ENCODE data around the gene ADGRD2. TPM values are rescaled to one million over a fixed set of nuclear protein-coding genes. Genes with fewer than 3 reads are reported as not detected.

Gene ADGRD2
- total and polyA plus RNA-seq, 9 donors: not detected

DNA sequence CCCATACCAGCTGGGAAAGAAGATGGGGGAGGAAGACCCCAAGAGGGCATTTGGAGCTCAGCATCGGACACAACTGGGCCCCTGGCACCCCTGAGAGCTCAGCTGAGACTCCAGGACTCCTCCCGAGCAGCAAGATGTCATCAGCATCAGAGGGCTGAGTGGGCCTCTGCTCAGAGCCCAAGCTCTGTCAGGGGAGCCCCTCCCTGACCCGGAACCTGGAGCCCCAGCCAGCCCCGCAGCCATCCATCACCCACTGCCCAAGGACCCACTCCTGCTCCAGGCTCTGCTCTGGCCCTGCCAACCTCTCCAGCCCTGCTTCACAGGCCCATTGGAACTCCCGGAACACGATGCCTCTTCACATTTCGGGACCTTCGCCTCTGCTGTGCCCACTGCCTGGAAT is 47.2 kb downstream of the ADGRD2 start:
- 86 to 89% (median 88%) methylated on average over 8 of the region's 8 CpGs for WGBS, 3 donors
- Histone ChIP-seq H3K4me3 (no peak overlapping the region), H3K27ac (no peak overlapping the region), H3K9me3 (no peaks in the 10 kb centered on the region), H3K4me1 (ENCODE audit: insufficient read depth) (peaks cover 5% of the 10 kb centered on the region), H3K27me3 (no peaks in the 10 kb centered on the region), H3K36me3 (no peaks in the 10 kb centered on the region)
- intact Hi-C loops (cut with DNase I): no loop called here
- TF ChIP-seq EP300 (IDR thresholded peaks at IDR 0.05) (no peak), POLR2A (IDR thresholded peaks at IDR 0.05) (no peak)
- TF ChIP-seq, protein P1, sequence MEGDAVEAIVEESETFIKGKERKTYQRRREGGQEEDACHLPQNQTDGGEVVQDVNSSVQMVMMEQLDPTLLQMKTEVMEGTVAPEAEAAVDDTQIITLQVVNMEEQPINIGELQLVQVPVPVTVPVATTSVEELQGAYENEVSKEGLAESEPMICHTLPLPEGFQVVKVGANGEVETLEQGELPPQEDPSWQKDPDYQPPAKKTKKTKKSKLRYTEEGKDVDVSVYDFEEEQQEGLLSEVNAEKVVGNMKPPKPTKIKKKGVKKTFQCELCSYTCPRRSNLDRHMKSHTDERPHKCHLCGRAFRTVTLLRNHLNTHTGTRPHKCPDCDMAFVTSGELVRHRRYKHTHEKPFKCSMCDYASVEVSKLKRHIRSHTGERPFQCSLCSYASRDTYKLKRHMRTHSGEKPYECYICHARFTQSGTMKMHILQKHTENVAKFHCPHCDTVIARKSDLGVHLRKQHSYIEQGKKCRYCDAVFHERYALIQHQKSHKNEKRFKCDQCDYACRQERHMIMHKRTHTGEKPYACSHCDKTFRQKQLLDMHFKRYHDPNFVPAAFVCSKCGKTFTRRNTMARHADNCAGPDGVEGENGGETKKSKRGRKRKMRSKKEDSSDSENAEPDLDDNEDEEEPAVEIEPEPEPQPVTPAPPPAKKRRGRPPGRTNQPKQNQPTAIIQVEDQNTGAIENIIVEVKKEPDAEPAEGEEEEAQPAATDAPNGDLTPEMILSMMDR (IDR thresholded peaks at IDR 0.05): no peak
- no peak for DNase-seq

DNA sequence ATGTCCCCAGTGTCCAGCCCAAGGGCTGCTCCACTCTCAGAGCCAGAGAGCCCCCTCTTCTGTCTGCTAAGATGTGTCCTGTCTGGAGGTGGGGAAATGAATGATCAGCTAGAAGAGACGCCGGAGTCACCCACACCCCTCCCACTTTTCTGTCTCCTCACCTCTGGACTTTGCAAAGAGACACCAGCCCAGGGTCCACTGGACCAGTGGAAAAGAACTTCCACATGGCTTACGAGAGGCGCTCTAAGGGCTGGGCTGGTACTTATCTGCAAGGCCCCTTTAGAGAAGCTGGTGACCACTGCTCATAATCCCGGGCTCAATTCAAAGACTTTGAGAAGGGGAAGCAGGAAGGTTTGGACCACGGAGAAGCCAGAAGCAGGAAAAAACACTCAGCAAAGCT is 47.8 kb downstream of the ADGRD2 start:
- Histone ChIP-seq H3K27me3 (no peaks in the 10 kb centered on the region), H3K4me3 (no peak overlapping the region), H3K9me3 (no peaks in the 10 kb centered on the region), H3K27ac (no peak overlapping the region), H3K36me3 (no peaks in the 10 kb centered on the region), H3K4me1 (ENCODE audit: insufficient read depth) (peaks cover 5% of the 10 kb centered on the region)
- no peak for DNase-seq
- no peak for TF ChIP-seq EP300 (IDR thresholded peaks at IDR 0.05)
- TF ChIP-seq POLR2A (IDR thresholded peaks at IDR 0.05): no peak
- TF ChIP-seq, protein P1 (IDR thresholded peaks at IDR 0.05): no peak
- WGBS, 3 donors: 72 to 81% (median 78%) methylated on average over 6 of the region's 6 CpGs
- intact Hi-C loops (cut with DNase I): no loop called here

DNA sequence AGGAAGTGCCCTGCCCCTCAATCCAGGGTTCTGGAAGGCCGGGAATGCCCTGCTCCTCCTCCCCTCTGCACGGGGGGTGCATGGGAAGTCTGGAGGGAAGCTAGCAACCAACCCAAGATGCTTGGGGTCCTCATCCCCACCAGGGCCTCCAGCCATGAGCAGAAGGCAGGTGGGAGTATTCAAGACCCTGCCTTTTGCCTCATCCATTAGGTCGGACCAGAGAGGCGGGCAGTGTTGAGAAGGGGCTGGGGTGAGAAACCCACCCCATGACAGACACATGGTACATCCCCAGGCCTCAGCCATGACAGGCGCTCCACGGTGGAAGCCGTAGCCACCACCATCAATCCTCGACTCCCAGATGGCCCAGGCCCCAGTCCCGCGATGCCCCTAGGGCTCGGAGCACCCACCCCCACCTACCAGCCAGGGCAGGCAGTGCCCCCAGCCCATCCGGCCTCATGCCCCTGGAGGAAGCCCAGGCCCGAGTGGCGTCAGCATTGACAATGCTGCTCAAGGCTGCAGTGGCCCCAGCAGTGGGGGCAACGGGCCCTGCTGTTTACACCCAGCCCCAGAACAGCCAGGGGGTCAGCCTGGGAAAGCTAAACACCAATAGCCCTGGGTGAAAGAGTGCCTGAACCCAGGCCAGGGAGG is 48.4 kb downstream of the ADGRD2 start:
- intact Hi-C loops (cut with DNase I): no loop called here
- no peaks in the 10 kb centered on the region for H3K9me3 ChIP-seq
- no peak for DNase-seq
- TF ChIP-seq POLR2A (IDR thresholded peaks at IDR 0.05) (no peak), EP300 (IDR thresholded peaks at IDR 0.05) (no peak)
- TF ChIP-seq, protein P1 (IDR thresholded peaks at IDR 0.05): no peak
- WGBS, 3 donors: 75 to 79% (median 76%) methylated on average over 15 of the region's 15 CpGs
- H3K27me3 ChIP-seq: no peaks in the 10 kb centered on the region
- H3K36me3 ChIP-seq: no peaks in the 10 kb centered on the region
- H3K4me3 ChIP-seq: no peak overlapping the region
- no peak overlapping the region for H3K27ac ChIP-seq
- H3K4me1 ChIP-seq (ENCODE audit: insufficient read depth): peaks cover 6% of the 10 kb centered on the region

DNA sequence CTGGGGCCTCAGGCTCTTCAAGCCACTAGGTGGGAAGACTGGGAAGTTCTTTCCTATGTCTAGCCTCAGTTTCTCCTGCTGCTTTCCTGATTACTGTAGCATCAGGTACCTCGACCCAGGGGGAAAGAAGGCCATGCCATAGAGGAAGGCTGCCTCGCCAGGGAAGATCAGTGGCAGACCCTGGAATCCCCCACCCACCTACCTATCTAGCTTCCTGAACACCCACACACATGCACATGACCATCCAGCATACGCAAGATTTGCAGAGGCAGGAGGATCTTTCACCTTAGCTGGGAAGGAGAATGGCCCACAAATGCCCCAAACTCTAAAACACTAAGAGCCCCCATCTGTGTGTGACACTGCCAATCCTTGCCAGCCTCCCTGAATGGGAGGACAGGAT is 49.0 kb downstream of the ADGRD2 start:
- WGBS, 3 donors: 89 to 93% (median 92%) methylated on average over 3 of the region's 3 CpGs

More for the DNA sequence above, 49.0 kb downstream of the ADGRD2 start:
- TF ChIP-seq EP300 (IDR thresholded peaks at IDR 0.05) (no peak), POLR2A (IDR thresholded peaks at IDR 0.05) (no peak)
- TF ChIP-seq, protein P1 (IDR thresholded peaks at IDR 0.05): no peak
- no peak for DNase-seq
- Histone ChIP-seq H3K36me3 (no peaks in the 10 kb centered on the region), H3K9me3 (no peaks in the 10 kb centered on the region), H3K27me3 (no peaks in the 10 kb centered on the region), H3K4me3 (no peak overlapping the region), H3K27ac (no peak overlapping the region), H3K4me1 (ENCODE audit: insufficient read depth) (peaks cover 8% of the 10 kb centered on the region)
- intact Hi-C loops (cut with DNase I): no loop called here
